H1 (cell line): Measurements from ENCODE around the gene NAA38. TPM values are rescaled to one million over a fixed set of nuclear protein-coding genes. Genes with fewer than 3 reads are reported as not detected.

Experiments used
- CTCF ChIA-PET: fragments of 300-600 bp; sonication (Branson Sonifier 250); formaldehyde crosslinking; loops from one replicate; lab custom pipeline; 2021; ENCODE audit not compliant: partially characterized antibody; lab: Charles Lee
- POLR2A ChIA-PET: fragments of 300-600 bp; sonication (Branson Sonifier 250); formaldehyde crosslinking; loops from one replicate; lab custom pipeline; 2021; ENCODE audit warnings: inconsistent platforms; ENCODE audit not compliant: partially characterized antibody; lab: Charles Lee
- DNase-seq, 2 experiments: peaks; one replicate each; pipeline versions ENCODE4 v3.0.0 to v3.0.0-alpha.2; 2010 to 2022; ENCODE audit warnings: low spot score in 2 of 2, low read depth in 1 of 2, mixed read lengths in 1 of 2
- FAIRE-seq: peaks from 2 replicates; lab custom pipeline; 2011; peaks lifted over from hg19 to GRCh38; lab: Jason Lieb, UNC
- H2AFZ ChIP-seq: 2 replicates; pipeline ENCODE4 v1.8.1; 2012; ENCODE audit warnings: low read length, inconsistent platforms
- H2AK5ac ChIP-seq: 2 replicates; pipeline ENCODE4 v1.6.1; 2013; ENCODE audit warnings: low read depth, low read length
- H2BK120ac ChIP-seq: replicated peaks from 2 replicates; pipeline ENCODE3; 2013; ENCODE audit warnings: low read depth, low read length, inconsistent platforms
- H2BK12ac ChIP-seq: 2 replicates; pipeline ENCODE4 v1.6.1; 2013; ENCODE audit warnings: low read depth, low read length
- H2BK15ac ChIP-seq: 2 replicates; pipeline ENCODE4 v1.6.1; 2013; ENCODE audit warnings: low read length
- H2BK20ac ChIP-seq: 2 replicates; pipeline ENCODE4 v1.6.1; 2013; ENCODE audit warnings: low read length
- H2BK5ac ChIP-seq: 2 replicates; pipeline ENCODE4 v1.6.1; 2013; ENCODE audit warnings: low read depth, low read length
- H3K14ac ChIP-seq: 2 replicates; pipeline ENCODE4 v1.6.1; 2013; ENCODE audit warnings: inconsistent platforms; ENCODE audit not compliant: insufficient read length
- H3K18ac ChIP-seq: 2 replicates; pipeline ENCODE4 v1.6.1; 2013; ENCODE audit warnings: low read length; ENCODE audit errors: extremely low read depth
- H3K23ac ChIP-seq: 2 replicates; pipeline ENCODE4 v1.6.1; 2013; ENCODE audit warnings: inconsistent platforms; ENCODE audit not compliant: insufficient read length
- H3K23me2 ChIP-seq: 2 replicates; pipeline ENCODE4 v1.6.1; 2013; ENCODE audit warnings: low read depth, low read length
- H3K27ac ChIP-seq: 2 replicates; pipeline ENCODE4 v1.6.1; 2011; ENCODE audit warnings: low read depth, low read length, inconsistent platforms
- H3K27me3 ChIP-seq, 4 experiments: replicated peaks in 1 of 4; 1 replicate in 1 of 4; 2 replicates in 3 of 4; pipeline versions ENCODE4 v1.6.1 to v1.8.1; 2011 to 2013; ENCODE audit warnings: low read length in 3 of 4, mild to moderate bottlenecking in 3 of 4, inconsistent platforms in 2 of 4, mixed read lengths in 2 of 4, moderate library complexity in 1 of 4; ENCODE audit not compliant: control insufficient read depth in 3 of 4, insufficient read depth in 3 of 4; ENCODE audit errors: extremely low read depth in 1 of 4
- H3K36me3 ChIP-seq, 4 experiments: 2 replicates each; pipeline versions ENCODE4 v1.6.1 to v1.8.1; 2011 to 2013; ENCODE audit warnings: mild to moderate bottlenecking in 4 of 4, low read length in 3 of 4, moderate library complexity in 2 of 4, control low read depth in 1 of 4, inconsistent platforms in 1 of 4; ENCODE audit not compliant: insufficient read depth in 4 of 4, control insufficient read depth in 2 of 4
- H3K4ac ChIP-seq: replicated peaks from 2 replicates; pipeline ENCODE3; 2013; ENCODE audit warnings: low read length, low read depth, mixed read lengths, inconsistent platforms; ENCODE audit not compliant: insufficient read length
- H3K4me1 ChIP-seq, 4 experiments: replicated peaks in 1 of 4; 1 replicate in 1 of 4; 2 replicates in 3 of 4; pipeline versions ENCODE4 v1.6.1 to v1.8.1; 2011 to 2013; ENCODE audit warnings: low read length in 3 of 4, inconsistent platforms in 2 of 4, mixed read lengths in 1 of 4; ENCODE audit not compliant: insufficient read depth in 4 of 4, control insufficient read depth in 3 of 4
- H3K4me2 ChIP-seq, 2 experiments: 2 replicates each; pipeline versions ENCODE4 v1.6.1 to v1.8.1; 2011 to 2013; ENCODE audit warnings: low read depth in 2 of 2, low read length in 2 of 2, control low read depth in 1 of 2, inconsistent platforms in 1 of 2, mild to moderate bottlenecking in 1 of 2; ENCODE audit not compliant: insufficient read depth in 1 of 2
- H3K4me3 ChIP-seq, 4 experiments: fragments of 200-600, 300-600 bp in 1 of 4; sonication (generic), shearing (Covaris generic), sonication (Bioruptor Twin) in 1 of 4; 2 replicates each; pipeline versions ENCODE4 v1.5.1 to v1.8.1; 2011 to 2016; ENCODE audit warnings: low read length in 4 of 4, low read depth in 3 of 4, control low read depth in 2 of 4, inconsistent platforms in 2 of 4, mild to moderate bottlenecking in 2 of 4, mixed read lengths in 1 of 4, moderate library complexity in 1 of 4; ENCODE audit not compliant: insufficient read depth in 2 of 4; ENCODE audit errors: extremely low read depth in 1 of 4
- H3K56ac ChIP-seq: replicated peaks from 2 replicates; pipeline ENCODE3; 2013; ENCODE audit warnings: low read depth, mild to moderate bottlenecking, mixed read lengths, low read length, inconsistent platforms; ENCODE audit not compliant: insufficient read length
- H3K79me1 ChIP-seq: 2 replicates; pipeline ENCODE4 v1.6.1; 2013; ENCODE audit warnings: low read depth, low read length, control low read depth
- H3K79me2 ChIP-seq, 2 experiments: 2 replicates each; pipeline versions ENCODE4 v1.6.1 to v1.8.1; 2012 to 2013; ENCODE audit warnings: low read length in 2 of 2, mild to moderate bottlenecking in 2 of 2, inconsistent platforms in 1 of 2; ENCODE audit not compliant: insufficient read depth in 2 of 2, control insufficient read depth in 1 of 2
- H3K9ac ChIP-seq, 4 experiments: replicated peaks in 1 of 4; 1 replicate in 1 of 4; 2 replicates in 3 of 4; pipeline versions ENCODE4 v1.6.1 to v1.8.1; 2011 to 2013; ENCODE audit warnings: low read depth in 3 of 4, low read length in 3 of 4, control low read depth in 2 of 4, mild to moderate bottlenecking in 2 of 4, moderate library complexity in 2 of 4, inconsistent platforms in 1 of 4; ENCODE audit errors: extremely low read depth in 1 of 4
- H3K9me3 ChIP-seq, 2 experiments: 2 replicates each; pipeline versions ENCODE4 v1.6.1 to v1.8.1; 2012 to 2013; ENCODE audit warnings: mild to moderate bottlenecking in 2 of 2, moderate library complexity in 2 of 2, control low read depth in 1 of 2, inconsistent platforms in 1 of 2, low read depth in 1 of 2, low read length in 1 of 2, mixed read lengths in 1 of 2; ENCODE audit not compliant: insufficient read depth in 2 of 2
- H4K20me1 ChIP-seq, 2 experiments: replicated peaks in 1 of 2; 2 replicates each; pipeline versions ENCODE3 to v1.8.1; 2011 to 2013; ENCODE audit warnings: inconsistent platforms in 2 of 2, low read length in 2 of 2, mild to moderate bottlenecking in 1 of 2; ENCODE audit not compliant: insufficient read depth in 2 of 2, control insufficient read depth in 1 of 2
- H4K5ac ChIP-seq: 2 replicates; pipeline ENCODE4 v1.6.1; 2013; ENCODE audit warnings: low read length, low read depth, mixed read lengths, inconsistent platforms; ENCODE audit not compliant: insufficient read length
- H4K8ac ChIP-seq: 2 replicates; pipeline ENCODE4 v1.8.0; 2013; ENCODE audit warnings: mild to moderate bottlenecking, moderate library complexity, low read length, inconsistent platforms; ENCODE audit not compliant: insufficient read depth; ENCODE audit errors: extremely low read depth
- H4K91ac ChIP-seq: replicated peaks from 2 replicates; pipeline ENCODE3; 2013; ENCODE audit warnings: low read length, mixed read lengths, inconsistent platforms; ENCODE audit not compliant: insufficient read length
- EP300 ChIP-seq, 2 experiments: IDR thresholded peaks; 1 replicate in 1 of 2; 2 replicates in 1 of 2; pipeline ENCODE4 v1.6.1; 2011 to 2012; ENCODE audit warnings: low read depth in 2 of 2, low read length in 2 of 2, mild to moderate bottlenecking in 2 of 2, borderline replicate concordance in 1 of 2, inconsistent platforms in 1 of 2, moderate library complexity in 1 of 2
- EZH2 ChIP-seq: fragments of 200-600 bp; sonication (generic); IDR thresholded peaks from 2 replicates; pipeline ENCODE4 v1.7.1; 2012; ENCODE audit warnings: low read depth, mild to moderate bottlenecking, moderate library complexity, low read length, inconsistent platforms; ENCODE audit not compliant: severe bottlenecking
- PHF8 ChIP-seq: fragments of 200-600 bp; sonication (generic); conservative IDR thresholded peaks from 2 replicates; pipeline ENCODE4 v1.7.1; 2012; ENCODE audit warnings: low read depth, mild to moderate bottlenecking, inconsistent platforms, low read length, moderate library complexity
- RBBP5 ChIP-seq: IDR thresholded peaks from 2 replicates; pipeline ENCODE4 v1.7.1; 2012; ENCODE audit warnings: low read depth, mild to moderate bottlenecking, inconsistent platforms, low read length, moderate library complexity, borderline replicate concordance
- SP1 ChIP-seq: IDR thresholded peaks from 2 replicates; pipeline ENCODE4 v1.6.1; 2011; ENCODE audit warnings: low read depth, low read length
- WGBS, 2 experiments: shearing (Covaris generic) in 1 of 2; methylation state at CpG; one replicate each; pipeline versions ENCODE4 v1.1.6 to v1.1.7; 2013 to 2015; ENCODE audit warnings: low lambda C conversion rate in 2 of 2, mixed read lengths in 2 of 2, inconsistent platforms in 1 of 2, low coverage in 1 of 2, missing lambda C conversion rate in 1 of 2; ENCODE audit not compliant: insufficient replicate concordance in 2 of 2, insufficient coverage in 1 of 2, insufficient read length in 1 of 2; ENCODE audit errors: extremely low coverage in 1 of 2, missing lambda C conversion rate in 1 of 2; 5-methylcytosine and 5-hydroxymethylcytosine counted together
- polyA plus RNA-seq, 7 experiments: library from polyadenylated mRNA; depleted of rRNA in 3 of 7; stranded (reverse) in 5 of 7; unstranded in 2 of 7; fragments of >200 nt in 5 of 7; fragments of 200-250 nt in 2 of 7; gene quantifications; 1 replicate in 5 of 7; 2 replicates in 1 of 7; 4 replicates in 1 of 7; pipeline versions ENCODE4 v1.2.1 to v1.2.3, GENCODE V29; 2011 to 2013; ENCODE audit warnings: missing spikeins in 2 of 7, mixed read lengths in 2 of 7
- total RNA-seq: library from RNA; stranded (reverse); fragmentation: NEBNext Ultra II Directional; extraction: Animal tissue kit (Norgen Biotek cat#: 25700); gene quantifications from 2 replicates; pipeline ENCODE4 v1.2.1, GENCODE V29; 2021
- TF ChIP-seq, protein P1 (sequence below): IDR thresholded peaks from 2 replicates; pipeline ENCODE4 v1.6.1; 2011; ENCODE audit warnings: low read length, improper control_type of control experiment

The NAA38 gene
- total and polyA plus RNA-seq, 2 of the 8 experiments (the other 6 are each of a cell fraction or from before 2014, with no cell fraction given) = 30.2 to 109 TPM

DNA sequence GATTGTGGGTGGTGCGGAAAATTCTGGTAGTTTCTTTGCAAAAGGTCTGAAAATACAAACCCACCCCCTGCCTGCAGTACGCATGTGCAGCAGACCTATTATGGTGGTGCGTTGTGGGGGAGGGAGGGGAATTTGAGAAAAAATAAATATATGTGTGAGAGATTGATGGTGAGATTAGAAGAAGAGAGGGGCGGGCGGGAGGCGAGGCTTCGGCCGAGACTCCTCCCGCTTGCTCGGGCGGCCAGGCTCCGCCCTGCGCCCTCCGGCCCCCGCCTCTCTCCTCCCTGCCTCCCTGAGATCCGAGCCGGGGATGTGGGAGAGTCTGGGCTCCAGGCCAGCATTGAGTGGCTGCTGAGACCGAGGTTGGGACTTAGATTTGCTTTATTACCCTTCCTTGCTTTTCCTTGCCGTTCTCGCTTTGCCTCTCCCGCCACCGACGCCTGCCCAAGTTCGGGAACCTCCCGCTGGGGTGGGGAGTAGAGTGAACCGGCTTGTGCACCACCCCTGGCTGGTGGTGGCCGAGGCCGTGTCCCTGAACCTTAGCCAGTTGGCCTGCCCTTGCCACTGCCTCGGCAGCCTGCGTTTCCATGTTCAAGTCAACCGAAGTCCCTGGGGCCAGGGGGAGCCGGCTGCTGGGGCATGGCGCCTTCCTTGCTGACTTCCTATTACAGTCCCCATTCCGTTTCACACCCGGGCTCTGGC is 30.3 kb upstream of the NAA38 start:
- H3K56ac ChIP-seq = no peak overlapping the region
- H2BK120ac ChIP-seq = no peak overlapping the region
- WGBS, 2 experiments = 6 to 96% methylated on average over 3 to 29 of the region's 35 CpGs
- H4K5ac ChIP-seq = peak overlapping the region; percentile 51
- no peak overlapping the region; the same call in 1 of the 2 replicates for H2AK5ac ChIP-seq
- no peak for FAIRE-seq
- DNase-seq = peak in 1 of 2 experiments; percentile 77
- peaks cover 0 to 4% (median 0%) of the 10 kb centered on the region in 4 experiments; a peak in 1 of 8 replicates for H3K36me3 ChIP-seq
- H3K9ac ChIP-seq = peak overlapping the region in 3 of 4 experiments; percentile 35 to 42 (median 35); a peak in 5 of 7 replicates
- H2BK5ac ChIP-seq = peak overlapping the region; percentile 95; the same call in 1 of the 2 replicates
- peak overlapping the region; percentile 82 to 100 for H3K4me2 ChIP-seq
- peak overlapping the region; percentile 19; the same call in 1 of the 2 replicates for H2BK15ac ChIP-seq
- peak overlapping the region; percentile 52 to 83 (median 70) for H3K4me3 ChIP-seq
- peaks cover 0 to 10% (median 3%) of the 10 kb centered on the region in 4 experiments; a peak in 3 of 7 replicates for H3K27me3 ChIP-seq
- peak overlapping the region; percentile 63 for H3K18ac ChIP-seq
- H4K91ac ChIP-seq = peak overlapping the region; percentile 45
- no peak overlapping the region for H3K14ac ChIP-seq
- H3K9me3 ChIP-seq = no peaks in the 10 kb centered on the region
- no peak overlapping the region; the same call in 1 of the 2 replicates for H4K8ac ChIP-seq
- H3K4ac ChIP-seq = no peak overlapping the region
- CTCF ChIA-PET = interaction anchor here (1.2 kb wide), 1 partner anchor 23 kb away, joined by 3 read pairs; no protein-coding TSS in a partner anchor
- peaks cover 9 to 30% (median 17%) of the 10 kb centered on the region in 4 experiments for H3K4me1 ChIP-seq
- H2BK12ac ChIP-seq = peak overlapping the region; percentile 94; the same call in 1 of the 2 replicates
- POLR2A ChIA-PET = no interaction called here
- no peaks in the 10 kb centered on the region for H3K79me1 ChIP-seq
- no peak overlapping the region for H3K27ac ChIP-seq
- peak overlapping the region; percentile 48; the same call in 1 of the 2 replicates for H2BK20ac ChIP-seq
- no peak overlapping the region for H3K23ac ChIP-seq
- H4K20me1 ChIP-seq = no peaks in the 10 kb centered on the region
- H2AFZ ChIP-seq = peak overlapping the region; percentile 87
- no peaks in the 10 kb centered on the region for H3K79me2 ChIP-seq
- H3K23me2 ChIP-seq = peaks cover 24% of the 10 kb centered on the region
- TF ChIP-seq PHF8 (no peak), EP300 (IDR thresholded peaks at IDR 0.05; ENCODE audit: borderline replicate concordance in 1 of 2, low read depth in 2 of 2, low read length in 2 of 2) (no peak), SP1 (0 out of 2 replicates have a peak, but pooled peaks have one; percentile 18), RBBP5 (no peak; the same call in 1 of the 2 replicates), EZH2 (no peak)
- TF ChIP-seq, protein P1, sequence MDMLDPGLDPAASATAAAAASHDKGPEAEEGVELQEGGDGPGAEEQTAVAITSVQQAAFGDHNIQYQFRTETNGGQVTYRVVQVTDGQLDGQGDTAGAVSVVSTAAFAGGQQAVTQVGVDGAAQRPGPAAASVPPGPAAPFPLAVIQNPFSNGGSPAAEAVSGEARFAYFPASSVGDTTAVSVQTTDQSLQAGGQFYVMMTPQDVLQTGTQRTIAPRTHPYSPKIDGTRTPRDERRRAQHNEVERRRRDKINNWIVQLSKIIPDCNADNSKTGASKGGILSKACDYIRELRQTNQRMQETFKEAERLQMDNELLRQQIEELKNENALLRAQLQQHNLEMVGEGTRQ = no peak
